ENCODE data around the gene WBP1. TPM values are rescaled to one million over a fixed set of nuclear protein-coding genes. Genes with fewer than 3 reads are reported as not detected.
A peak's percentile ranks its signal among the peaks of the same experiment; 100 is the strongest.

WBP1 gene
- total RNA-seq, 2 experiments from 2014 or later = 19.1 to 20.1 TPM

DNA sequence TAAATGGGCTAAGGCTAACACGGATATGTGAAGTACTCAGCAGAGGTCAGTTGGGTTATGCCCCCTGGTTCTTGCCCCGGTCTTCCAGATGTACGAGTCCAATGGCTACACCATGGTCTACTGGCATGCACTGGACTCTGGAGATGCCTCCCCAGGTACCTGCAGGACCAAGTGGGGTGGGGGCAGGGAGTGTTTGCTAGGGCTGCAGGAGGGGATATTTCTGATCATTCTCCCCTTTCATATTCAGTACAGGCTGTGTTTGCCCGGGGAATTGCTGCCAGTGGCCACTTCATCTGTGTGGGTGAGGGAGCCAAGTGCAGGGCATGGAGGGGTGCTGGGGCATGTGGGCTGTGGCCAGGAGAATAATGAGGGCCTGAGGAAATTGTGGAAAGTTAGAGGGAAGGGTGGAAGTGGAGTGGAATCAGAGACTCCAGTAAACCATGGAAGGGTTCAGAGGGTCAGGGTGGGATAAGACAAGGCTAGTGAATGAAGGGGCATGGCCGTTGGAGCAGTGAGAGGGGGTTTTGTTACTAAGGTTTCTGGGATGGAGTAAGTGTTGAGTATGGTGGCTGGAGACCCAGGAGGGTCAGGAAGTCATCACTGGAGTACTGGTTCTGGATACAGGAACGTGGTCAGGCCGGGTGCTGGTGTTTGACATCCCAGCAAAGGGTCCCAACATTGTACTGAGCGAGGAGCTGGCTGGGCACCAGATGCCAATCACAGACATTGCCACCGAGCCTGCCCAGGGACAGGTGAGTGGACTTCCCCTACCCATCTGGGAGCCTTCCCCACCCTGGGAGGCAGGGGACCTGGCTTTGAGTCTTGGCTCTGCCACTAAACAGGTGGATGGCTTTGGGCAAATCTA is 34.8 kb upstream of the WBP1 start:
- H3K4me3 Mint-ChIP-seq = peak overlapping the region; percentile 96
- no peak for DNase-seq
- H3K27me3 Mint-ChIP-seq = no peaks in the 10 kb centered on the region
- no peaks in the 10 kb centered on the region for H3K9me3 Mint-ChIP-seq
- peaks cover 17% of the 10 kb centered on the region for H3K36me3 Mint-ChIP-seq
- H3K27ac Mint-ChIP-seq = no peak overlapping the region
- H3K4me1 Mint-ChIP-seq = peaks cover 13% of the 10 kb centered on the region

DNA sequence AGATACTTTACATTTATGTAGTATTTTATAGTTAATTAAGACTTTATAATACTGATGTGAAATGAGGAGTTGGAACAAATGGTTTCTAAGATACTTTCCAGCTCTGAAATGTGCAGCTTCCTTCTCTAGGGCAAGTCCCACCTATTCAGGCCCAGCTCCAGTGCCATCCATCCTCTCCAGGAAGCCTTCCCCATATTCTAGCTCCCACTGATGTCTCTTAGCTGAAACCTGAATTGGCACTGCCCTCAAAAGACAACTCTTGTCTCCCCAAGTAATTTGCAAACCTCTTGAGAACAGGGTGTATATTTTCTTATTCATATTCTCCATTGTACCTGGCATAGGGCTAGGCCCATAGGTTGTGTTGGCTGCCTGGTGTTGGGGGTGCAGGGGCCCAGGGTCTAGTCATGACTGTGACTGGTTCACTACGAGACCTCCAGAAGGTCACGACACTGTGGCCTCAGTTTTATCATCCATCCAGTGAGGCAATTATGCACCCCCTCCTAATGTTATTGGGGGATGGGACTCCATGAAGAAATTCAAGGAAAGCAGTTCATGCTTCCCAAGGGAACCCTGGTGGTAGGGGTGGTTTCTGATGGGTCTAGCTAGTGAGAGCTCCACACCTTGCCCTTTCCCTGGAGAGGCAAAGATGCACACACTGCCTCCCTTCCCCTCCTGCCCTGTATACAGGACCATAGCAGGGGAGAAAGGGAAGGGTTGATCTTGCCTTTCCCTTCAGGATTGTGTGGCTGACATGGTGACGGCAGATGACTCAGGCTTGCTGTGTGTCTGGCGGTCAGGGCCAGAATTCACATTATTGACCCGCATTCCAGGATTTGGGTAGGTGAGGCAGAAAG is 33.9 kb upstream of the WBP1 start:
- peaks cover 13% of the 10 kb centered on the region for H3K4me1 Mint-ChIP-seq
- peaks cover 17% of the 10 kb centered on the region for H3K36me3 Mint-ChIP-seq
- H3K4me3 Mint-ChIP-seq = no peak overlapping the region
- H3K27me3 Mint-ChIP-seq = no peaks in the 10 kb centered on the region
- no peak overlapping the region for H3K27ac Mint-ChIP-seq
- DNase-seq = no peak
- no peaks in the 10 kb centered on the region for H3K9me3 Mint-ChIP-seq

DNA sequence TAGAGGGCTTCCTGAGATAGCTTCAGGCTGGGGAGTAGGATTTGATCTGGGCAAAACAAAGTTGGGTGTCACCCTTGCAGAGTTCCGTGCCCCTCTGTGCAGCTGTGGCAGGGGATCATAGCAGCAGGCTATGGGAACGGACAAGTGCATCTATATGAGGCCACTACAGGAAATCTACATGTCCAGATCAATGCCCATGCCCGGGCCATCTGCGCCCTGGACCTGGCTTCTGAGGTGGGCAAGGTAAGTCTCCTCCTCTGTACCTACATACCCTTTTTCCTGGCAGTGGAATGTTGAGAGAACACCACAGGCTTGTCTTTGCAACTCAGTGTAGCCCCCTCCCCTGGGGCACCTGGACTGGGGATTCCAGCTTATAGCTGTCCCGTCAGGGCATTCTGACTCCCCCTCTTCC is 33.2 kb upstream of the WBP1 start:
- DNase-seq = no peak
- Mint-ChIP-seq H3K4me3 (no peak overlapping the region), H3K27me3 (no peaks in the 10 kb centered on the region), H3K4me1 (peaks cover 13% of the 10 kb centered on the region), H3K9me3 (no peaks in the 10 kb centered on the region), H3K27ac (no peak overlapping the region), H3K36me3 (peaks cover 18% of the 10 kb centered on the region)

DNA sequence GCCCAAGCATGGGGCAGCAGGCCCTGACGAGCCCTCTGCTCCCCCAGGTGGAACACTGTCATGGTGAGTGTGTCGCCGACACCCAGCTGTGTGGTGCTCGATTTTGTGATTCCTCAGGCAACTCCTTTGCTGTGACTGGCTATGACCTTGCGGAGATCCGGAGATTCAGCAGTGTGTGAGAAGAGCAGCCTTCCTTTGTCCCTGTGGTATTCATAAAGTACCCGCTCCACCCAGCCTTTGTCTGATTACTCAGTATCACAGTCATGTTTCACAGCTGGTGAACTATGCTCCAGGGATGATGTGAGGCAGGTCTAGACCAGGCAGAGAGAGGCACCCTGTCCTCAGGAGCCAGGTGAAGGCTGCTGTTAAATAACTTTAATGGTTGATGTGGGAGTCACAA is 32.7 kb upstream of the WBP1 start:
- Mint-ChIP-seq H3K4me3 (no peak overlapping the region), H3K4me1 (peaks cover 8% of the 10 kb centered on the region), H3K27ac (no peak overlapping the region), H3K27me3 (no peaks in the 10 kb centered on the region), H3K9me3 (no peaks in the 10 kb centered on the region), H3K36me3 (peaks cover 18% of the 10 kb centered on the region)
- DNase-seq = no peak

DNA sequence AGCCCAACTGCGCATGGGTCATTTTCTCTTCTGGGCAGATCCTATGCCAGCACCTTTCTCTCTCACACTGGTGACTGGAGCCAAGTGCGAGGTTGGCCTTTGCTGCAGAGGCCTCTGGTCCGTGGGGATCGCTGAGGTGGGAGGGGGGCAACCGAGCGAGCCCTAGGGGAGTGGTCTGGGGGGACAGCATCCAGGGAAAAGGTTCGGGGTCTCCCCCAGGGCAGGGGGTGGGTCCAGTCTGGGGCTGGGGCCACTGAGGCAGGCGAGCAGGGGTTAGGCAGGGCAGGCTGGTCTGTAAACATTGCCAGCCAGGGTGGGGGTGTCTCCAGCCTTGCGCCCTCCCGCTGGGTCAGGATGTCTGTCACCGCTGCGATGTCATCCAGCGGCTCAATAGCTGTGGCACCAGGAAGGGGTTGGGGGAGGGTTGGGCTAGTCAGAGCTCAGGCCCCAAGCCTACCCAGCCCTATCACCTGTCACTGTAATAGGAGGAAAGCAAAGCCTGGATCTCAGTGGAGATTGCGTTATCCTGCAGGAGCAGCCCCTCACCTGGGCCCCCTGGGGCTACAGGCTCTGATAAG is 32.0 kb upstream of the WBP1 start:
- H3K4me3 Mint-ChIP-seq = no peak overlapping the region
- H3K9me3 Mint-ChIP-seq = no peaks in the 10 kb centered on the region
- peaks cover 4% of the 10 kb centered on the region for H3K4me1 Mint-ChIP-seq
- H3K27me3 Mint-ChIP-seq = no peaks in the 10 kb centered on the region
- no peak overlapping the region for H3K27ac Mint-ChIP-seq
- DNase-seq = no peak
- peaks cover 18% of the 10 kb centered on the region for H3K36me3 Mint-ChIP-seq

DNA sequence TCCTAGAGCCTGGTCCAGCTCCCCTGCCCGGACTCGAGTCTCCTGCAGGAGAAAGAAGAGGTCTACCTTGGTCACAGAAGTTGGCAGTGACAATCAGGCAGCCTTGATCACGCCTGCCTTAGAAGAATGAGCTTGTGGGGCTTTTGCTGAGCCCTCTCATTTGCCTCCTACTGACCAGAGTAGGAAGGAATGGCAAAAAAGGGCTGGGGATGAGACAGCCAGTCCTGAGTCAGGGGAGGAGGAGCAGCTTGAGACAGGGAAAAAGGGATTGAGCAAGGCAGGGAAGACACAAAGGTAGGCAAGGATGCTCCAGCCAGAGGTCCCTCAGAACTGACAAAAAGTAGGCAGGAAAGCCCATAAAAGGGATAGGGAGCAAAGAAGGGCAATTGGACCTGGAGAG is 30.7 kb upstream of the WBP1 start:
- Mint-ChIP-seq H3K36me3 (peaks cover 18% of the 10 kb centered on the region), H3K27me3 (no peaks in the 10 kb centered on the region), H3K4me3 (no peak overlapping the region), H3K27ac (no peak overlapping the region), H3K4me1 (peaks cover 4% of the 10 kb centered on the region), H3K9me3 (no peaks in the 10 kb centered on the region)
- no peak for DNase-seq

DNA sequence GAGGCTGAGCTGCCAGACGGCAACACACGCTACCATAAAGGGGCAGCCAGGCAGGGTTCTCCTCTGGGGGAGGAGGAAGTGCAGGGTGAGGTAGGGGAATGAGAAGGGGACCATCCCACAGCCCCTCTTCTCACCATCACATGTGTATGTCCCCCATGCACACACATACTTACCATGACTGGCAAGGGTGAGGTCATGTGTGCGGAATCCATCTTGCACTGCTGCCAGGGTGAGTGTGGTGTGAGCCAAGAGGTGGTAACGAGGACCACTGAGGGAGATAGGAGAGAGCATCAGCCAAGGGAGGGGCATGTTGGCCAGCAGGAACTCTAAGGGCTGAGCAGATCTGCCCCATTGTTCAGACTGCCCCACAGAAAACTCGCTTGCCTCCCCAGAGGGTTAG is 29.6 kb upstream of the WBP1 start:
- H3K4me1 Mint-ChIP-seq = no peaks in the 10 kb centered on the region
- DNase-seq = no peak
- no peak overlapping the region for H3K27ac Mint-ChIP-seq
- H3K4me3 Mint-ChIP-seq = no peak overlapping the region
- no peaks in the 10 kb centered on the region for H3K9me3 Mint-ChIP-seq
- H3K27me3 Mint-ChIP-seq = no peaks in the 10 kb centered on the region
- H3K36me3 Mint-ChIP-seq = peaks cover 9% of the 10 kb centered on the region

DNA sequence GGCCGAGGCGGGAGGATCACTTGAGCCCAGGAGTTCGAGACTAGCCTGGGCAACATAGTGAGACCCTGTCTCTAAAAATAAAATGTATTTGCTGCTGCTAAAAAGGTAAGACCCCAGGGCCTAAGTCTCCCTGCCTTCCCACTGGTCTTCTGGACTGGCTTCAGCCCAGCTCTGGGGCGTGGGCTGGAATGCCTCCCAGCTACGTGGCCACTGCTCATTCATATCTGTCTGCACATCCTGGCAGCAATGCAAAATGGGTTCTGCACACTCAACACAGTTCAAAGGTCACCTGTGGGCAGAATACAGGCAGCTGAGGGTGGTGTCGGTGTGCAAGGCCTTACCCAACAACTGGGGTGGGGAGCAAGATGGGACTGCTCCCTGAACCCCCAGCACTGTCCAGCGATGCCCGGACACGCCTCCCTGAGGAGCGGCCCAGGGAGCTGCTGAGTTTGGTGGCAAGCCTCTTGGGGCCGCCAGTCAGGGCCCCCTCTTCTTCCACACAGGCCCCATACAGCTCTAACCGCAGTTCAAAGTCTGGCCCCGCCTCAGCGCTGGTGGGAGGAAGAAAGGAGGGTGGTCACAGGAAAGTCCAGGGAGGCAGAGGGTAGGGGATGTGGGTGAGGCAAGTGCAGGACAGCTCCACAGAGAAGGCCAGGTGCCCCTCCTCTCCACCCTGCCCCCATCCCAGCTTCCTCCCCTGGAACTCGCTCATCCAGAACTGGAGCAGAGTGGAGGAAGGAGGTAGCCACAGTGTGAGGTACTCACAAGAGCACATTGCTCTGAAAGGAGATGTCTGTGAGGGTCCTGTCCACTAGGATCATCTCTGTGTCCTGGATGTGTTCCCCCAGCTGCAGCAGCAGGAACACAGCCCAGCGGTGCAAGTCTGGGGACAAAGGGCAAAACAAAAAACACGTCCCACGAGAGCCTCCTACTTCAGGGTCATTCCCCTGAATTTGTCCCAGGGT is 28.5 kb upstream of the WBP1 start:
- Mint-ChIP-seq H3K4me3 (no peak overlapping the region), H3K36me3 (peaks cover 7% of the 10 kb centered on the region), H3K9me3 (no peaks in the 10 kb centered on the region), H3K27me3 (no peaks in the 10 kb centered on the region), H3K27ac (no peak overlapping the region), H3K4me1 (no peaks in the 10 kb centered on the region)
- DNase-seq = no peak

DNA sequence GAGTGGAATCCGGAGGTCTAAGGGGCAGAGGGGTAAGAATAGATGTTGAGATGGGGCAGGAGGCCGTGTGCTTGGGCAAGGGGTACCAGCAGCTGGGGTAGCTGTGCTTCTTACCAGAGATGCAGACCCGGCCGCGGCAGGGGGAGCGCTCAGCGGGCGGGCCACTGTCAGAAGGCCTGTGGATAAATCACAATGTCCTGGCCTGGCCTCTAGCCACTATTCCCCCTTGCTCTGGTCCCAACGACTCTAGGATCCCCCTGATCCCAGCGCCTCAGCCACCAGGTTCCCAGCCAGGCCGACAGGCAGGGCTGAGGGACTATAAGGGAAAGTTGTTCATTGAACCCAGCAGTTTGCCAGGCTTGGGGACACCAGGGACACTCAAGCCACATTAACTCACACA is 27.7 kb upstream of the WBP1 start:
- DNase-seq = no peak
- no peaks in the 10 kb centered on the region for H3K9me3 Mint-ChIP-seq
- no peak overlapping the region for H3K27ac Mint-ChIP-seq
- peaks cover 3% of the 10 kb centered on the region for H3K36me3 Mint-ChIP-seq
- H3K4me3 Mint-ChIP-seq = no peak overlapping the region
- no peaks in the 10 kb centered on the region for H3K27me3 Mint-ChIP-seq
- H3K4me1 Mint-ChIP-seq = no peaks in the 10 kb centered on the region

DNA sequence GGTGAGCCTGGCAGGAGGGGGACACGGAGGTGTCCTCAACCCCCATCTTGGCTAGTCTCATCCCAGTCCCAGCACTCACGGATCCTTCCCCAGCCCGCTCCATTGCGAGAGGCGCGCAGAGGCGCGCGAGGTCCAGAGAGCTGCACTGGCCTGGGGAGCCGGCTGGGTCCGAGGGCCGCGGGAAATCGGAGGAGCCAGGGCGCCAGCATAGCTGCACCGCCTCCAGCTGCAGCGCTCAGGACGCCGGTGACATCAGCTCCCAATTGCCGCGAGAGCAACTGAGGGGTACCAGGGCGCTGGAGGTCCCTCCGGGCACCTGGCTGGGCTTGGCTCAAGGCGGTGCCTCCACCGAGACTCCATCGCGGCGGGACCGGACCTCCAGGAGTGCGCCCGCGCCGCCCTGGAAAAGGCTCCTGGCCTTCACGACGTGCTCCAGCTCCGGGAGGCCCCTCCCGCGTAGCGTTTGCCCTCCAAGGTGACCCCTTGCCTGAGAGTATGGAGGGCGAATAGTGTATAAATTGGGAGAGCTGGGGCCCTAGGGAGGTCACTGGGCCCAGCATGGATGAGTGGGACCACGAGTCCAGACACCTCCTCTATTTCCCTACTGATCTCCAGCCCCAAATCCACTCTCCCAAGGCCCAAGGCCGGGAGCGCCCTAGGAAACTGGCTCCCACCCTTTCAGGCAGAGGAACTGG is 22.0 kb upstream of the WBP1 start:
- Mint-ChIP-seq H3K36me3 (no peaks in the 10 kb centered on the region), H3K9me3 (no peaks in the 10 kb centered on the region), H3K4me1 (peaks cover 2% of the 10 kb centered on the region), H3K4me3 (no peak overlapping the region), H3K27ac (no peak overlapping the region), H3K27me3 (peaks cover 26% of the 10 kb centered on the region)
- no peak for DNase-seq

DNA sequence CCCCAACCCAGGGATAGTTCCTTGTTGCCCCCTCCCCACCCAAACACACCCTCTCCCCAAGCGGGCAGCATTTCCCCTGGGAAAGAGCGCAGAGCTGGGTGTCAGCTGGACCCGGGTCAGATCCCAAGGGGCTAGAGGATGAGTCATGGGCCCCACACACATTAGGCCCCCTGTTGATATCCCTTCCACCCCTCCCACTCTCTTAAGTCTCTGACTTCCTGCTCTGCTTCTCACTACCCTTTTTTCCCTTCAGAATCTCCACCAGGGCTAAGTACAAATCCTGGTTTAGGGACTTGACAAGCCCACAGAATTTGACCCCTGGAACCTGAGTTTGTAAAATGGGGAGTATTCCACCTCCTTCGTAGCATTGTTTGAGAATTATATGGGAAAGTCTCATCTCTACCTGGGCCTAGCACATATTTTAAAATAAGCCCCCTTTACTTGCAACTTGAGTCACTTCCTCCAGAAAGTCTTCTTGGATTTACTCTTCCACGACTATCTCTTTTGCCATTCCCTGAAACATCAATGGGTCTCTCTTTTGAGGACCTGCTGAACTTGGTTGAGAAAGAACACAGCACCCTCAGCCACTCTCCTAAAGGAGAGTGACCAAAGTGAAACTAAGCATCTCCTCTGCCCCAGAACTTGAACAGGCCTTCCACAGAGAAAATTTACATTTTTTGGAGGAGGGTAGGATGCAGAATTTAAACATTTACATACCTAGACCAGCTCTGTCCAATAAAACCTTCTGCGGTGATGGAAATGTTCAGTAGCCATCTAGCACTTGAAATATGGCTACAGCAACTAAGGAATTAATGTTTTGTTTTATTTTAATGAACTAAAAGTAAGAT is 21.2 kb upstream of the WBP1 start:
- Mint-ChIP-seq H3K27ac (no peak overlapping the region), H3K4me3 (no peak overlapping the region)

DNA sequence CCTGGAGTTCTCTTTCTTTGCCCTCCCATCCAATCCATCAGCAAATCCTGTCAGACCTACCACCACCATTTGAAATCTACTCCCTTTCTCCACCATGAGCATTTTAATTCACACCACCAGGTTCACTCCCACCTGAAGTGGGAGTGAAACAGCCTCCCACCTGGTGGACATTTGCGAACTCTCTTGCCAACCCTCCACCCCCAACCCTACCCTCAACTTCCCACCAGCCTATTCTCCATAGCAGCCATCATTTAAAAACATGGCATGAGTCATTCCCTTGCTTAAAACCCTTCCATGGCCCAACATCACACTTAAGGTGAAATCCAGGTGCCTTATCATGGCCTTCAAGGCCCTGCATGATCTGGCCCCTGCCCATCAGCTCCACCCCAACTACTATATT is 20.0 kb upstream of the WBP1 start:
- DNase-seq = no peak
- H3K27ac Mint-ChIP-seq = no peak overlapping the region
- no peak overlapping the region for H3K4me3 Mint-ChIP-seq
- H3K36me3 Mint-ChIP-seq = no peaks in the 10 kb centered on the region
- H3K4me1 Mint-ChIP-seq = peaks cover 4% of the 10 kb centered on the region
- peaks cover 39% of the 10 kb centered on the region for H3K27me3 Mint-ChIP-seq
- no peaks in the 10 kb centered on the region for H3K9me3 Mint-ChIP-seq

More for the DNA sequence above, 21.2 kb upstream of the WBP1 start:
- no peak for DNase-seq
- H3K27me3 Mint-ChIP-seq = peaks cover 30% of the 10 kb centered on the region
- no peaks in the 10 kb centered on the region for H3K36me3 Mint-ChIP-seq
- H3K4me1 Mint-ChIP-seq = peaks cover 2% of the 10 kb centered on the region
- H3K9me3 Mint-ChIP-seq = no peaks in the 10 kb centered on the region

DNA sequence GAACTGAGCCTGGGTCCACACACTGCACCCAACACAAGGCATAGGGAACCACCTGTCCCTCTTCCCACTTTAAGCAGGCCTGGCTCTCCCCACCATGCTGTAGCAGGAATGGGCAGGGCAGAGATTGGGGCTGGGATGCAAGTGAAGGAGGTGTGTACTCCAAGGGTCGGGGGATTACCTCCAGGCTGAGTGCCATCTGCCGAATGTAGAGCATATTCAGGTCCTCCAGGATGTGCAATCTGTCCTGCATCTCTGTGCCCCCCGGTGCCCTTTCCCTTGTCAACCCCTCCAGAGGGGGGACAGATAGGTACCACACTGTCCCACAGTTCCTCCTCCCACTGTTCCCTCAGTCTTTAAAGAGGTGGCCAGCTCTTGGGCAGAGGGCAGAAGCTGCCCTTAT is 18.9 kb upstream of the WBP1 start:
- Mint-ChIP-seq H3K9me3 (no peaks in the 10 kb centered on the region), H3K4me1 (peaks cover 4% of the 10 kb centered on the region), H3K36me3 (no peaks in the 10 kb centered on the region), H3K27ac (no peak overlapping the region), H3K4me3 (no peak overlapping the region), H3K27me3 (peaks cover 44% of the 10 kb centered on the region)
- no peak for DNase-seq
